Mesenchymal stem cell (in vitro differentiated cells and primary cell): ENCODE data around the gene KRT75.
A peak's percentile ranks its signal among the peaks of the same experiment; 100 is the strongest.

Source experiments
- DNase-seq: peaks from one replicate; pipeline ENCODE4 v3.0.0-alpha.2; 2013
- H2AFZ ChIP-seq: one replicate; pipeline ENCODE4 v1.6.1; 2013; ENCODE audit warnings: low read depth, mild to moderate bottlenecking, control low read depth, inconsistent platforms, low read length, moderate library complexity
- H2AK5ac ChIP-seq: 2 replicates; pipeline ENCODE4 v1.6.1; 2013; ENCODE audit warnings: low read length, moderate library complexity, mild to moderate bottlenecking, inconsistent platforms; ENCODE audit not compliant: severe bottlenecking
- H2BK120ac ChIP-seq: one replicate; pipeline ENCODE4 v1.6.1; 2013; ENCODE audit warnings: low read depth, mild to moderate bottlenecking, inconsistent platforms, low read length, moderate library complexity
- H2BK12ac ChIP-seq, 2 experiments: one replicate each; pipeline ENCODE4 v1.6.1; 2013; ENCODE audit warnings: inconsistent platforms in 2 of 2, low read length in 2 of 2, mild to moderate bottlenecking in 2 of 2, moderate library complexity in 2 of 2, control low read depth in 1 of 2
- H2BK15ac ChIP-seq: one replicate; pipeline ENCODE4 v1.6.1; 2013; ENCODE audit warnings: mild to moderate bottlenecking, low read depth, inconsistent platforms; ENCODE audit not compliant: poor library complexity, severe bottlenecking
- H2BK5ac ChIP-seq: 2 replicates; pipeline ENCODE4 v1.6.1; 2013; ENCODE audit warnings: low read depth, mild to moderate bottlenecking, low read length, control low read depth, inconsistent platforms; ENCODE audit not compliant: poor library complexity, severe bottlenecking
- H3K14ac ChIP-seq, 2 experiments: one replicate each; pipeline ENCODE4 v1.6.1; 2013; ENCODE audit warnings: inconsistent platforms in 2 of 2, low read length in 2 of 2, control low read depth in 1 of 2, mild to moderate bottlenecking in 1 of 2, moderate library complexity in 1 of 2
- H3K18ac ChIP-seq, 2 experiments: one replicate each; pipeline ENCODE4 v1.6.1; 2013; ENCODE audit warnings: inconsistent platforms in 2 of 2, low read length in 2 of 2, control low read depth in 1 of 2, low read depth in 1 of 2, mild to moderate bottlenecking in 1 of 2
- H3K23ac ChIP-seq, 2 experiments: one replicate each; pipeline ENCODE4 v1.6.1; 2013; ENCODE audit warnings: inconsistent platforms in 2 of 2, low read length in 2 of 2, mild to moderate bottlenecking in 2 of 2, moderate library complexity in 2 of 2, control low read depth in 1 of 2
- H3K27ac ChIP-seq: 2 replicates; pipeline ENCODE4 v1.5.1; 2013; ENCODE audit warnings: mild to moderate bottlenecking, moderate library complexity, low read length, control low read depth, inconsistent platforms; ENCODE audit not compliant: poor library complexity, severe bottlenecking
- H3K27me3 ChIP-seq, 2 experiments: 2 replicates each; pipeline versions ENCODE4 v1.6.1 to v1.7.0; 2013; ENCODE audit warnings: low read length in 2 of 2, mild to moderate bottlenecking in 2 of 2, moderate library complexity in 2 of 2, control low read depth in 1 of 2, inconsistent platforms in 1 of 2; ENCODE audit not compliant: control insufficient read depth in 1 of 2, insufficient read depth in 1 of 2
- H3K36me3 ChIP-seq, 2 experiments: 2 replicates each; pipeline versions ENCODE4 v1.6.1 to v1.7.0; 2013; ENCODE audit warnings: low read length in 2 of 2, control low read depth in 1 of 2, inconsistent platforms in 1 of 2, low read depth in 1 of 2, mild to moderate bottlenecking in 1 of 2; ENCODE audit not compliant: insufficient read depth in 2 of 2, control insufficient read depth in 1 of 2
- H3K4ac ChIP-seq, 2 experiments: one replicate each; pipeline ENCODE4 v1.6.1; 2013; ENCODE audit warnings: inconsistent platforms in 2 of 2, low read length in 2 of 2, mild to moderate bottlenecking in 2 of 2, moderate library complexity in 2 of 2, control low read depth in 1 of 2, low read depth in 1 of 2
- H3K4me1 ChIP-seq: 2 replicates; pipeline ENCODE4 v1.6.1; 2013; ENCODE audit warnings: low read depth, low read length, control low read depth; ENCODE audit not compliant: control insufficient read depth, insufficient read depth
- H3K4me2 ChIP-seq: 2 replicates; pipeline ENCODE4 v1.6.1; 2013; ENCODE audit warnings: low read length, mild to moderate bottlenecking, inconsistent platforms; ENCODE audit not compliant: poor library complexity, severe bottlenecking
- H3K4me3 ChIP-seq, 2 experiments: 2 replicates each; pipeline versions ENCODE4 v1.5.1 to v1.7.0; 2013; ENCODE audit warnings: low read length in 2 of 2, mild to moderate bottlenecking in 2 of 2, control low read depth in 1 of 2, low read depth in 1 of 2; ENCODE audit not compliant: insufficient read depth in 1 of 2
- H3K79me1 ChIP-seq: replicated peaks from 2 replicates; pipeline ENCODE4 v1.6.1; 2013; ENCODE audit warnings: mild to moderate bottlenecking, control low read depth, low read length, inconsistent platforms; ENCODE audit not compliant: poor library complexity, severe bottlenecking
- H3K9ac ChIP-seq: 2 replicates; pipeline ENCODE4 v1.7.0; 2013; ENCODE audit warnings: mild to moderate bottlenecking, low read length, moderate library complexity
- H3K9me3 ChIP-seq: 2 replicates; pipeline ENCODE4 v1.7.0; 2013; ENCODE audit warnings: mild to moderate bottlenecking, low read length; ENCODE audit not compliant: control insufficient read depth
- H4K8ac ChIP-seq: one replicate; pipeline ENCODE4 v1.6.1; 2013; ENCODE audit warnings: inconsistent platforms, mild to moderate bottlenecking, low read length, moderate library complexity
- H4K91ac ChIP-seq: one replicate; pipeline ENCODE4 v1.6.1; 2013; ENCODE audit warnings: mild to moderate bottlenecking, low read length, inconsistent platforms
- WGBS: methylation state at CpG from one replicate; pipeline ENCODE4 v1.1.7; 2013; ENCODE audit warnings: mixed read lengths; 5-methylcytosine and 5-hydroxymethylcytosine counted together

Gene KRT75

GRCh38 chr12:52378091-52378490 is 56.1 kb downstream of the KRT75 start:
- no peaks in the 10 kb centered on the region for H3K36me3 ChIP-seq
- H3K23ac ChIP-seq: no peak overlapping the region
- peaks cover 61 to 65% of the 10 kb centered on the region in 2 experiments for H3K27me3 ChIP-seq
- H3K18ac ChIP-seq: no peak overlapping the region
- H4K8ac ChIP-seq: no peak overlapping the region
- no peak overlapping the region for H3K14ac ChIP-seq
- H4K91ac ChIP-seq: no peak overlapping the region
- no peak overlapping the region for H3K9ac ChIP-seq
- no peak overlapping the region for H2BK12ac ChIP-seq
- no peak overlapping the region for H3K27ac ChIP-seq
- H2AFZ ChIP-seq: no peak overlapping the region
- peaks cover 6% of the 10 kb centered on the region for H3K9me3 ChIP-seq
- peak overlapping the region in 1 of 2 experiments; percentile 20 for H3K4me3 ChIP-seq
- peaks cover 1% of the 10 kb centered on the region for H3K4me1 ChIP-seq
- no peak overlapping the region for H2AK5ac ChIP-seq
- 87% methylated on average over 15 of the region's 19 CpGs for WGBS
- H2BK5ac ChIP-seq: no peak overlapping the region
- no peak overlapping the region for H2BK120ac ChIP-seq
- no peak overlapping the region for H3K4ac ChIP-seq
- no peak overlapping the region for H2BK15ac ChIP-seq
- H3K79me1 ChIP-seq: no peaks in the 10 kb centered on the region
- no peak for DNase-seq
- no peak overlapping the region for H3K4me2 ChIP-seq

GRCh38 chr12:52377266-52377665 is 56.9 kb downstream of the KRT75 start:
- no peak overlapping the region for H3K18ac ChIP-seq
- no peaks in the 10 kb centered on the region for H3K79me1 ChIP-seq
- H3K4me1 ChIP-seq: peaks cover 1% of the 10 kb centered on the region
- H3K27me3 ChIP-seq: peaks cover 53 to 58% of the 10 kb centered on the region in 2 experiments
- no peak overlapping the region for H3K4me3 ChIP-seq
- no peak overlapping the region for H2BK5ac ChIP-seq
- H3K9me3 ChIP-seq: peaks cover 6% of the 10 kb centered on the region
- no peak overlapping the region for H2AK5ac ChIP-seq
- H2AFZ ChIP-seq: no peak overlapping the region
- H3K4ac ChIP-seq: no peak overlapping the region
- no peak overlapping the region for H2BK120ac ChIP-seq
- H3K4me2 ChIP-seq: no peak overlapping the region
- DNase-seq: no peak
- H3K36me3 ChIP-seq: no peaks in the 10 kb centered on the region
- no peak overlapping the region for H4K8ac ChIP-seq
- no peak overlapping the region for H3K14ac ChIP-seq
- no peak overlapping the region for H3K23ac ChIP-seq
- H4K91ac ChIP-seq: no peak overlapping the region
- 79% methylated on average over 8 of the region's 8 CpGs for WGBS
- H3K27ac ChIP-seq: no peak overlapping the region
- H2BK12ac ChIP-seq: no peak overlapping the region
- no peak overlapping the region for H3K9ac ChIP-seq
- no peak overlapping the region for H2BK15ac ChIP-seq
